A673 (cell line): ENCODE results near the gene DVL3. TPM values are rescaled to one million over a fixed set of nuclear protein-coding genes. Genes with fewer than 3 reads are reported as not detected.

Experiments
- BruUV-seq: library from RNA; stranded (reverse); fragments of 400-500 nt; replicated peaks from 2 replicates; lab custom pipeline; 2021; lab: Mats Ljungman, UMichigan
- CTCF ChIA-PET: fragments of 300-600 bp; sonication (Branson Sonifier 250); formaldehyde crosslinking; loops from one replicate; lab custom pipeline; 2022; ENCODE audit warnings: antibody characterized with exemption; lab: Charles Lee
- POLR2A ChIA-PET: fragments of 300-600 bp; sonication (Branson Sonifier 250); formaldehyde crosslinking; loops from one replicate; lab custom pipeline; 2022; ENCODE audit warnings: antibody characterized with exemption; ENCODE audit not compliant: low non-redundant PET; lab: Charles Lee
- DNase-seq: peaks from one replicate; pipeline ENCODE4 v3.0.0-alpha.2; 2015; ENCODE audit warnings: low spot score
- H3K27ac ChIP-seq: fragments of 200-600 bp; sonication (generic); 2 replicates; pipeline ENCODE4 v1.5.1; 2016; ENCODE audit warnings: mixed run types, low read depth, mild to moderate bottlenecking, mixed read lengths, antibody characterized with exemption, low read length; ENCODE audit not compliant: poor library complexity, severe bottlenecking
- H3K27me3 ChIP-seq: fragments of 200-600 bp; sonication (generic); replicated peaks from 2 replicates; pipeline ENCODE4 v1.6.1; 2017; ENCODE audit warnings: mixed run types, low read depth, mild to moderate bottlenecking, mixed read lengths, antibody characterized with exemption, low read length; ENCODE audit not compliant: insufficient read depth, poor library complexity
- H3K36me3 ChIP-seq: fragments of 200-600 bp; sonication (generic); 2 replicates; pipeline ENCODE4 v1.6.1; 2016; ENCODE audit warnings: mixed run types, mild to moderate bottlenecking, mixed read lengths, antibody characterized with exemption, low read length; ENCODE audit not compliant: insufficient read depth, poor library complexity, severe bottlenecking
- H3K4me1 ChIP-seq: fragments of 200-600 bp; sonication (generic); 2 replicates; pipeline ENCODE4 v1.6.1; 2017; ENCODE audit warnings: mixed run types, mild to moderate bottlenecking, mixed read lengths, antibody characterized with exemption, low read length; ENCODE audit not compliant: insufficient read depth, poor library complexity, severe bottlenecking
- H3K4me3 ChIP-seq: fragments of 200-600 bp; sonication (generic); 2 replicates; pipeline ENCODE4 v1.5.1; 2016; ENCODE audit warnings: low read depth, mixed run types, mild to moderate bottlenecking, mixed read lengths, low read length; ENCODE audit not compliant: poor library complexity, severe bottlenecking
- H3K9me3 ChIP-seq: fragments of 200-600 bp; sonication (generic); 2 replicates; pipeline ENCODE4 v1.6.1; 2016; ENCODE audit warnings: mixed run types, low read depth, mild to moderate bottlenecking, mixed read lengths, antibody characterized with exemption, low read length; ENCODE audit not compliant: poor library complexity, severe bottlenecking
- EZH2 ChIP-seq: fragments of 200-600 bp; sonication (generic); IDR thresholded peaks from 2 replicates; pipeline ENCODE4 v1.6.1; 2017; ENCODE audit warnings: borderline replicate concordance, low read depth, mild to moderate bottlenecking, mixed read lengths, antibody characterized with exemption, low read length; ENCODE audit not compliant: poor library complexity, severe bottlenecking
- intact Hi-C: fragments of 100-400 bp; cut with micrococcal nuclease; formaldehyde crosslinking; loops from one replicate; pipeline ENCODE4 v1.10.0; 2022; ENCODE audit not compliant: unreplicated experiment
- total RNA-seq: library from RNA; stranded (reverse); gene quantifications from 2 replicates; pipeline ENCODE4 v1.2.3, GENCODE V29; 2021
- TF ChIP-seq, protein P1 (sequence below): fragments of 300-800, 200-600 bp; sonication (generic); conservative IDR thresholded peaks from 2 replicates; pipeline ENCODE4 v1.5.1; 2017; ENCODE audit warnings: low read depth, mild to moderate bottlenecking, antibody characterized with exemption, low read length, moderate library complexity, mixed read lengths

The DVL3 gene
- total RNA-seq, 1 experiment from 2014 or later = 82.6 TPM

- DNase-seq = no peak
- TF ChIP-seq EZH2 = no peak
- TF ChIP-seq, protein P1, sequence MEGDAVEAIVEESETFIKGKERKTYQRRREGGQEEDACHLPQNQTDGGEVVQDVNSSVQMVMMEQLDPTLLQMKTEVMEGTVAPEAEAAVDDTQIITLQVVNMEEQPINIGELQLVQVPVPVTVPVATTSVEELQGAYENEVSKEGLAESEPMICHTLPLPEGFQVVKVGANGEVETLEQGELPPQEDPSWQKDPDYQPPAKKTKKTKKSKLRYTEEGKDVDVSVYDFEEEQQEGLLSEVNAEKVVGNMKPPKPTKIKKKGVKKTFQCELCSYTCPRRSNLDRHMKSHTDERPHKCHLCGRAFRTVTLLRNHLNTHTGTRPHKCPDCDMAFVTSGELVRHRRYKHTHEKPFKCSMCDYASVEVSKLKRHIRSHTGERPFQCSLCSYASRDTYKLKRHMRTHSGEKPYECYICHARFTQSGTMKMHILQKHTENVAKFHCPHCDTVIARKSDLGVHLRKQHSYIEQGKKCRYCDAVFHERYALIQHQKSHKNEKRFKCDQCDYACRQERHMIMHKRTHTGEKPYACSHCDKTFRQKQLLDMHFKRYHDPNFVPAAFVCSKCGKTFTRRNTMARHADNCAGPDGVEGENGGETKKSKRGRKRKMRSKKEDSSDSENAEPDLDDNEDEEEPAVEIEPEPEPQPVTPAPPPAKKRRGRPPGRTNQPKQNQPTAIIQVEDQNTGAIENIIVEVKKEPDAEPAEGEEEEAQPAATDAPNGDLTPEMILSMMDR = no peak
- intact Hi-C loops = no loop called here
- POLR2A ChIA-PET = no interaction called here
- CTCF ChIA-PET = no interaction called here
- Histone ChIP-seq H3K27ac (no peak overlapping the region), H3K9me3 (no peaks in the 10 kb centered on the region), H3K4me3 (no peak overlapping the region), H3K4me1 (peaks cover 15% of the 10 kb centered on the region), H3K36me3 (peaks cover 76% of the 10 kb centered on the region), H3K27me3 (no peaks in the 10 kb centered on the region)
- no TSS peak for BruUV-seq
These were observed 25.0 kb downstream of the DVL3 start for GRCh38 chr3:184180165-184180564.

GRCh38 chr3:184181596-184181995, 26.4 kb downstream of the DVL3 start:
- no peak overlapping the region for H3K27ac ChIP-seq
- BruUV-seq = no TSS peak
- intact Hi-C loops = no loop called here
- H3K4me1 ChIP-seq = peaks cover 17% of the 10 kb centered on the region
- no peaks in the 10 kb centered on the region for H3K9me3 ChIP-seq
- peaks cover 76% of the 10 kb centered on the region for H3K36me3 ChIP-seq
- ChIA-PET CTCF (no interaction called here), POLR2A (no interaction called here)
- no peaks in the 10 kb centered on the region for H3K27me3 ChIP-seq
- H3K4me3 ChIP-seq = no peak overlapping the region
- DNase-seq = no peak
- TF ChIP-seq EZH2 = no peak
- TF ChIP-seq, protein P1 = no peak

- ChIA-PET CTCF (no interaction called here), POLR2A (no interaction called here)
- Histone ChIP-seq H3K36me3 (peaks cover 71% of the 10 kb centered on the region), H3K27me3 (no peaks in the 10 kb centered on the region), H3K4me3 (no peak overlapping the region), H3K27ac (no peak overlapping the region), H3K4me1 (peaks cover 9% of the 10 kb centered on the region), H3K9me3 (no peaks in the 10 kb centered on the region)
- TSS peak; percentile 29 for BruUV-seq
- DNase-seq = no peak
- intact Hi-C loops = loop anchor here (2.0 kb wide), 1 partner anchor 49 kb away; the partner anchor contains the start of gene EIF2B5
- no peak for TF ChIP-seq EZH2
- TF ChIP-seq, protein P1 = no peak
These were observed 28.5 kb downstream of the DVL3 start for GRCh38 chr3:184183679-184184078.
